Heart left ventricle (tissue), 16 donors: ENCODE measurements around the gene KCNQ2. TPM values are rescaled to one million over a fixed set of nuclear protein-coding genes. Genes with fewer than 3 reads are reported as not detected.

Source experiments
- ATAC-seq, 4 donors: fragments of 200-7000 bp; cut with Tn5 transposase; one replicate each; pipeline ENCODE4 v1.9.1; 2020 to 2022; ENCODE audit warnings: moderate library complexity in 4 of 4, mild to moderate bottlenecking in 3 of 4, moderate number of reproducible peaks in 1 of 4
- DNase-seq, 5 donors: peaks; one replicate each; pipeline ENCODE4 v3.0.0-alpha.2; 2020
- H3K27ac ChIP-seq, 12 donors: fragments of 200-600 bp; sonication (generic) in 4 of 12; one replicate each; pipeline versions ENCODE4 v1.5.0 to v1.8.0; 2016 to 2022; ENCODE audit warnings: mild to moderate bottlenecking in 2 of 12
- H3K27me3 ChIP-seq, 9 donors: fragments of 200-600 bp; sonication (generic) in 2 of 9; one replicate each; pipeline versions ENCODE4 v1.5.1 to v1.8.0; 2016 to 2022; ENCODE audit warnings: mild to moderate bottlenecking in 3 of 9
- H3K36me3 ChIP-seq, 9 donors: fragments of 200-600 bp; sonication (generic) in 2 of 9; one replicate each; pipeline versions ENCODE4 v1.5.0 to v1.8.0; 2018 to 2022; ENCODE audit warnings: mild to moderate bottlenecking in 2 of 9
- H3K4me1 ChIP-seq, 12 donors: fragments of 200-600 bp; sonication (generic) in 4 of 12; one replicate each; pipeline versions ENCODE4 v1.5.0 to v1.8.0; 2016 to 2022; ENCODE audit warnings: mild to moderate bottlenecking in 3 of 12
- H3K4me3 ChIP-seq, 12 donors: fragments of 200-600 bp; sonication (generic) in 4 of 12; one replicate each; pipeline versions ENCODE4 v1.5.0 to v1.8.0; 2017 to 2022; ENCODE audit warnings: mild to moderate bottlenecking in 9 of 12, moderate library complexity in 4 of 12
- H3K9me3 ChIP-seq, 12 donors: fragments of 200-600 bp; sonication (generic) in 4 of 12; one replicate each; pipeline versions ENCODE4 v1.5.0 to v1.8.0; 2016 to 2022; ENCODE audit warnings: mild to moderate bottlenecking in 1 of 12
- CTCF ChIP-seq, 12 donors: fragments of 200-600 bp; sonication (generic) in 4 of 12; IDR thresholded peaks; one replicate each; pipeline versions ENCODE4 v1.5.0 to v1.8.0; 2018 to 2022; ENCODE audit warnings: antibody characterized with exemption in 12 of 12, mild to moderate bottlenecking in 5 of 12
- POLR2A ChIP-seq, 2 donors: fragments of 450-650 bp; IDR thresholded peaks; one replicate each; pipeline ENCODE4 v1.6.1; 2017; ENCODE audit warnings: antibody characterized with exemption in 2 of 2, mild to moderate bottlenecking in 2 of 2, moderate library complexity in 2 of 2
- WGBS, 4 donors: extraction: QIAGEN DNeasy Blood & Tissue Kit in 2 of 4; methylation state at CpG; one replicate each; pipeline versions ENCODE4 v1.1.5 to v1.1.7; 2013 to 2018; 5-methylcytosine and 5-hydroxymethylcytosine counted together
- intact Hi-C, 10 donors: fragments of 100-400 bp; cut with DNase I; formaldehyde crosslinking; loops; one replicate each; pipeline versions ENCODE4 v1.11.1 to v1.14.2; 2022
- polyA plus RNA-seq, 2 donors: library from polyadenylated mRNA; stranded (reverse); fragments of 200-250 nt; gene quantifications; one replicate each; pipeline ENCODE4 v1.2.3, GENCODE V29; 2013
- total RNA-seq, 9 donors: library from RNA; depleted of rRNA in 2 of 9; stranded (reverse); fragments of >200 nt in 2 of 9; fragmentation: NEBNext Ultra II Directional in 3 of 9; extraction: Animal tissue kit (Norgen Biotek cat#: 25700) in 3 of 9; gene quantifications; one replicate each; pipeline versions ENCODE4 v1.1.0 to v1.2.4, GENCODE V29; 2016 to 2023
- donor health status: ischemic (EF 13 %, LVEDD 7.1; RV severe dilation, severe dysfunction).
- donor health status: healthy with polysubstance abuse.
- donor health status: DM: no; HTN: yes; CAD: no.
- donor health status: DM: no; HTN: no; CAD: no.
- donor health status: ischemic (EF 25% LVEDD 6.9; RV normal size, moderate dysfunction).
- donor health status: ischemic (EF 25% LVEDD 5.7; RV mildly dilated, moderate dysfunction).
- donor health status: healthy.
- donor health status: DM: yes; HTN: yes; CAD: no.
- donor health status: ischemic (EF 35%, LVEDD 5.7; RV mildly dilated, moderate dysfunction).
- donor health status: nonischemic (EF 11% LVEDD 7.7; RV severe dilation, severe dysfunction).
- donor health status: DM: yes; HTN: yes; CAD: no.
- donor health status: PGD.
- donor health status: ischemic (EF 29% LVEDD 5.4; RV normal size, mild dysfunction).
- donor health status: nonischemic (EF 23%, LVEDD 6.1; RV moderate dilation, normal function).

KCNQ2 gene
- total and polyA plus RNA-seq, 11 donors, result 0.06 to 2.6 (median 0.65) TPM; not detected in 7

DNA sequence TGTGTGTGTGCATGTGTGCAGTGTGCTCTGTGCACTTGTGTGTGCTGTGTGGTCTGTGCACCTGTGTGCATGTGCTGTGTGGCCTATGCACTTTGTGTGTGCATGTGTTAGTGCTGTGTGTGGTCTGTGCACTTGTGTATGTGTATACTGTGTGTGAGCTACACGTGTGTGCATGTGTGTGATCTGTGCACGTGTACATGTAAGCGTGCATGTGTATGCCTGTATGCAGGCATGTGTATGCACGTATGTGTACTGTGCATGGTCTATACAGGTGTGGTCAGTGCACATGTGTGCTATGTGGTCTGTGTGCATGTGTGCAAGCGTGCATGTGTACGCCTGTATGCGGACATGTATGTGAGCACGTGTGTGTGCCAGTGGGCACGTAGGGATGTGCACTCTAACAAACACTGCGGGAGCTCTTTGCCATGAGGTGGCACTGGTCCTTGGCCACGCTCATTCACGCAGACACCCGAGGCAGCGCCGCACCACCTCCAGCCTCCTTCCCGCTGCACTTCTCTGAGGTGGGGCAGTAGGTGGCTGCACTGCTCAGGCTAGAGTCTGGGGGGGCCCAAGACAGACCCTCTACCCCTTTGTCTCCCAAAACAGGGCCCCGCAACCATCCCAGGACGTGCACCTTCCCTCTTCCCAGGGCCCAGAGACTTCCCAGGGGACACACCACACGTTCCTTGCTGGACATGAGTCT lies 68.9 kb downstream of the KCNQ2 start:
- H3K9me3 ChIP-seq, result no peaks in the 10 kb centered on the region
- peaks cover 0 to 8% (median 0%) of the 10 kb centered on the region in 9 donors for H3K27me3 ChIP-seq
- intact Hi-C loops, result no loop called here
- WGBS, 4 donors, result 80 to 89% (median 83%) methylated on average over 13 to 19 of the region's 19 CpGs
- TF ChIP-seq POLR2A (IDR thresholded peaks at IDR 0.05), result no peak
- TF ChIP-seq CTCF (IDR thresholded peaks at IDR 0.05), result no peak
- H3K4me3 ChIP-seq, result no peak overlapping the region
- ATAC-seq (no peak), DNase-seq (no peak)
- no peaks in the 10 kb centered on the region for H3K4me1 ChIP-seq
- H3K36me3 ChIP-seq, result no peaks in the 10 kb centered on the region
- no peak overlapping the region for H3K27ac ChIP-seq

- no peak for ATAC-seq
- H3K27ac ChIP-seq, result no peak overlapping the region
- 44 to 56% (median 45%) methylated on average over 5 to 9 of the region's 9 CpGs for WGBS, 4 donors
- no peaks in the 10 kb centered on the region for H3K4me1 ChIP-seq
- peaks cover 0 to 8% (median 0%) of the 10 kb centered on the region in 9 donors for H3K27me3 ChIP-seq
- no peaks in the 10 kb centered on the region for H3K36me3 ChIP-seq
- H3K4me3 ChIP-seq, result no peak overlapping the region
- TF ChIP-seq POLR2A (IDR thresholded peaks at IDR 0.05) (no peak), CTCF (IDR thresholded peaks at IDR 0.05) (no peak)
- DNase-seq, result no peak
- H3K9me3 ChIP-seq, result no peaks in the 10 kb centered on the region
- intact Hi-C loops, result no loop called here
Observed at GRCh38 chr20:63402860-63403220, 69.6 kb downstream of the KCNQ2 start.

GRCh38 chr20:63402181-63402859 lies 70.1 kb downstream of the KCNQ2 start:
- ATAC-seq (no peak), DNase-seq (no peak)
- H3K36me3 ChIP-seq, result no peaks in the 10 kb centered on the region
- H3K27ac ChIP-seq, result no peak overlapping the region
- intact Hi-C loops, result no loop called here
- peaks cover 0 to 12% (median 0%) of the 10 kb centered on the region in 9 donors for H3K27me3 ChIP-seq
- 53 to 60% (median 58%) methylated on average over 17 to 24 of the region's 24 CpGs for WGBS, 4 donors
- H3K9me3 ChIP-seq, result no peaks in the 10 kb centered on the region
- TF ChIP-seq POLR2A (IDR thresholded peaks at IDR 0.05), result no peak
- no peaks in the 10 kb centered on the region for H3K4me1 ChIP-seq
- H3K4me3 ChIP-seq, result no peak overlapping the region

- TF ChIP-seq CTCF (IDR thresholded peaks at IDR 0.05), result no peak
- no peak for TF ChIP-seq POLR2A (IDR thresholded peaks at IDR 0.05)
- H3K27me3 ChIP-seq, result peaks cover 0 to 15% (median 0%) of the 10 kb centered on the region in 9 donors
- no peaks in the 10 kb centered on the region for H3K36me3 ChIP-seq
- no peak for ATAC-seq
- no peaks in the 10 kb centered on the region for H3K4me1 ChIP-seq
- intact Hi-C loops, result no loop called here
- 69 to 73% (median 72%) methylated on average over 26 to 29 of the region's 29 CpGs for WGBS, 4 donors
- no peak overlapping the region for H3K4me3 ChIP-seq
- H3K27ac ChIP-seq, result no peak overlapping the region
- H3K9me3 ChIP-seq, result no peaks in the 10 kb centered on the region
- DNase-seq, result no peak
Observed at GRCh38 chr20:63401384-63402110, 70.9 kb downstream of the KCNQ2 start.
